HepG2 (cell line): ENCODE data around the gene NPB. TPM values are rescaled to one million over a fixed set of nuclear protein-coding genes. Genes with fewer than 3 reads are reported as not detected.

ENCODE experiments used
- FLYWCH1 ChIP-seq: sonication (generic); formaldehyde crosslinking; IDR thresholded peaks from 2 replicates; pipeline ENCODE4 v1.8.1; 2023; ENCODE audit warnings: mild to moderate bottlenecking, missing genetic modification reagents
- FOSL1 ChIP-seq: sonication (generic); formaldehyde crosslinking; IDR thresholded peaks from 2 replicates; pipeline ENCODE4 v1.9.0; 2021; ENCODE audit warnings: missing genetic modification reagents, borderline replicate concordance
- HMG20A ChIP-seq: IDR thresholded peaks from 2 replicates; pipeline ENCODE4 v1.6.1; 2016; ENCODE audit warnings: borderline replicate concordance
- KDM3A ChIP-seq: IDR thresholded peaks from 2 replicates; pipeline ENCODE4 v1.6.1; 2018; ENCODE audit warnings: low read depth, missing compliant biosample characterization
- MTF2 ChIP-seq: sonication (generic); formaldehyde crosslinking; IDR thresholded peaks from 2 replicates; pipeline ENCODE4 v1.5.0; 2020; ENCODE audit warnings: missing genetic modification reagents, borderline replicate concordance
- NRL ChIP-seq: sonication (generic); formaldehyde crosslinking; IDR thresholded peaks from 2 replicates; pipeline ENCODE4 v1.5.0; 2020; ENCODE audit warnings: missing genetic modification reagents, mild to moderate bottlenecking, moderate library complexity, borderline replicate concordance
- POLR2G ChIP-seq: fragments of 200-400 bp; formaldehyde crosslinking; IDR thresholded peaks from 2 replicates; pipeline ENCODE4 v1.6.1; 2018; ENCODE audit warnings: mild to moderate bottlenecking, low read depth, low read length, moderate library complexity
- ZBTB40 ChIP-seq, 2 experiments: fragments of 450-650 bp in 1 of 2; sonication (generic) in 1 of 2; formaldehyde crosslinking in 1 of 2; IDR thresholded peaks; 2 replicates each; pipeline versions ENCODE4 v1.6.1 to v1.8.0; 2016 to 2022; ENCODE audit warnings: antibody characterized with exemption in 1 of 2, mild to moderate bottlenecking in 1 of 2, missing genetic modification reagents in 1 of 2
- ZC3H4 ChIP-seq: sonication (generic); formaldehyde crosslinking; IDR thresholded peaks from 2 replicates; pipeline ENCODE4 v1.4.0; 2020; ENCODE audit warnings: missing genetic modification reagents, borderline replicate concordance
- ZNF343 ChIP-seq: sonication (generic); formaldehyde crosslinking; IDR thresholded peaks from 2 replicates; pipeline ENCODE4 v1.4.0; 2020; ENCODE audit warnings: mild to moderate bottlenecking, missing genetic modification reagents
- ZNF510 ChIP-seq: sonication (generic); formaldehyde crosslinking; IDR thresholded peaks from 2 replicates; pipeline ENCODE4 v1.4.0; 2020; ENCODE audit warnings: low read depth, mild to moderate bottlenecking, missing genetic modification reagents
- ZNF556 ChIP-seq: sonication (generic); formaldehyde crosslinking; IDR thresholded peaks from 2 replicates; pipeline ENCODE4 v1.4.0; 2020; ENCODE audit warnings: mild to moderate bottlenecking, missing genetic modification reagents, borderline replicate concordance
- ZNF891 ChIP-seq: sonication (generic); formaldehyde crosslinking; IDR thresholded peaks from 2 replicates; pipeline ENCODE4 v1.5.0; 2020; ENCODE audit warnings: mild to moderate bottlenecking, missing genetic modification reagents
- ZSCAN12 ChIP-seq: sonication (generic); formaldehyde crosslinking; IDR thresholded peaks from 2 replicates; pipeline ENCODE4 v1.9.0; 2021; ENCODE audit warnings: mild to moderate bottlenecking, missing genetic modification reagents
- polyA plus RNA-seq, 8 experiments: library from polyadenylated mRNA; depleted of rRNA in 3 of 8; stranded (reverse) in 7 of 8; unstranded in 1 of 8; fragments of >200 nt; fragmentation: Illumina TruSeq in 4 of 8; extraction: Trizol in 4 of 8; gene quantifications; 2 replicates each; pipeline versions ENCODE4 v1.2.1 to v1.2.3, GENCODE V29; 2011 to 2016; ENCODE audit warnings: low read depth in 4 of 8, missing spikeins in 1 of 8, mixed read lengths in 1 of 8; ENCODE audit not compliant: insufficient read depth in 1 of 8
- total RNA-seq, 5 experiments: library from RNA; depleted of rRNA; stranded (reverse); fragments of >200 nt; fragmentation: Illumina TruSeq; extraction: Trizol; gene quantifications; 2 replicates each; pipeline ENCODE4 v1.2.3, GENCODE V29; 2016; ENCODE audit warnings: low read depth in 1 of 5
- TF ChIP-seq, protein P1 (sequence below): sonication (generic); formaldehyde crosslinking; IDR thresholded peaks from 2 replicates; pipeline ENCODE4 v1.8.0; 2022; ENCODE audit warnings: mild to moderate bottlenecking, missing genetic modification reagents, moderate library complexity
- TF ChIP-seq, protein P2 (sequence below): sonication (generic); formaldehyde crosslinking; IDR thresholded peaks from 2 replicates; pipeline ENCODE4 v1.9.0; 2021; ENCODE audit warnings: missing genetic modification reagents, borderline replicate concordance

The NPB gene
- total and polyA plus RNA-seq, 2 of the 13 experiments (the other 11 are each of a cell fraction or from before 2014, with no cell fraction given) = 0.11 to 0.93 TPM

DNA sequence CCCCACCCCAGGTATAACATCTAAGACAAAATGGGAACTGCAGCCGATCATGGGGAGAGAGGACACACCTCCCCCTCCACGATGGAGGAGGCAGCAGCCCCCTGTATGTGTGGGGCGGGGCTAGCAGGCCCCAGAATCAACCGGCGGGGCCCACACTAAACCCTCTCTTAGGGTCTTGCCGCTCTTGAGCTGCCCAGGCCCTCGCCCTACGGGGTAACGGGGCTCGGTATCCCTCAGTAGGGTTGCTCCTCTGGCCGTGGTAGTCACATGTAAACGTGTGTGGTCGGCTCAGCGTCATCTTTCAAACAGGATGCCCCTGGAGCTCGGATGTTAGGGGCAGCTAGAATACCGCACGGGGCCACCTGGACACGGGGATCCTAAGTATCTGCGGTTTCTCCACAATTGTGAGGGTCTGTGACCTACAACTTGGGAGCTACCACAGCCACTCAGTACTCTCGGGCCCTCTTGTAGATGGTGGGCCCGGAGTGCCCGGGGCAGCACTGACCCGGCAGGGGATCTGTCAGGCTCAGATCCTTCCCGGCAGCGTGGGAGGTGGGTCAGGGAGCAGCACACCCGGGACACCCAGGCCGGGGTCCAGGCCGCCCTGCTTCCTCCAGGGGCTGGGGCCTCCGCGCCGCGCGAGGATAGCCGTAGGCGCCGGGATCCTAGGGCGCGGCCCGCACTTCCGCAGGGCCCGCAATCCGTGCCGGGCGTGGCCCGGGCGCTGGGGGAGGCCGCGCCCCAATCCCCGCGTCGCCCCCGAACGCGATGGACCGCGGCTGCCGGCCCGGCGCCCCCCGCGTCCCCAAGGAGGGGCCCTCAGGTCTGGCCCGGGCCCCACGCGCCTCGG lies 31.7 kb upstream of the NPB start (continued):
- no peak for TF ChIP-seq ZBTB40 (IDR thresholded peaks at IDR 0.05)
- TF ChIP-seq ZBTB40 (CRISPR knock-in tag; IDR thresholded peaks at IDR 0.05) = peak; percentile 7; the same call in 1 of the 2 replicates
- TF ChIP-seq ZNF891 (CRISPR knock-in tag) = no peak
- TF ChIP-seq KDM3A (CRISPR knock-in tag) = 0 out of 2 replicates have a peak, but pooled peaks have one; percentile 33
- TF ChIP-seq NRL = no peak
- no peak for TF ChIP-seq ZNF510 (CRISPR knock-in tag)
- no peak for TF ChIP-seq FOSL1 (CRISPR knock-in tag)
- no peak for TF ChIP-seq ZNF556
- TF ChIP-seq HMG20A = no peak
- TF ChIP-seq ZSCAN12 (CRISPR knock-in tag) = no peak
- no peak for TF ChIP-seq ZNF343 (CRISPR knock-in tag)
- TF ChIP-seq ZC3H4 (CRISPR knock-in tag) = peak; percentile 32; the same call in 1 of the 2 replicates
- TF ChIP-seq, protein P1, sequence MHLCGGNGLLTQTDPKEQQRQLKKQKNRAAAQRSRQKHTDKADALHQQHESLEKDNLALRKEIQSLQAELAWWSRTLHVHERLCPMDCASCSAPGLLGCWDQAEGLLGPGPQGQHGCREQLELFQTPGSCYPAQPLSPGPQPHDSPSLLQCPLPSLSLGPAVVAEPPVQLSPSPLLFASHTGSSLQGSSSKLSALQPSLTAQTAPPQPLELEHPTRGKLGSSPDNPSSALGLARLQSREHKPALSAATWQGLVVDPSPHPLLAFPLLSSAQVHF (CRISPR knock-in tag) = no peak
- TF ChIP-seq, protein P2, sequence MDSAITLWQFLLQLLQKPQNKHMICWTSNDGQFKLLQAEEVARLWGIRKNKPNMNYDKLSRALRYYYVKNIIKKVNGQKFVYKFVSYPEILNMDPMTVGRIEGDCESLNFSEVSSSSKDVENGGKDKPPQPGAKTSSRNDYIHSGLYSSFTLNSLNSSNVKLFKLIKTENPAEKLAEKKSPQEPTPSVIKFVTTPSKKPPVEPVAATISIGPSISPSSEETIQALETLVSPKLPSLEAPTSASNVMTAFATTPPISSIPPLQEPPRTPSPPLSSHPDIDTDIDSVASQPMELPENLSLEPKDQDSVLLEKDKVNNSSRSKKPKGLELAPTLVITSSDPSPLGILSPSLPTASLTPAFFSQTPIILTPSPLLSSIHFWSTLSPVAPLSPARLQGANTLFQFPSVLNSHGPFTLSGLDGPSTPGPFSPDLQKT (CRISPR knock-in tag) = no peak
- peak; percentile 65 for TF ChIP-seq POLR2G
- TF ChIP-seq MTF2 (CRISPR knock-in tag) = no peak
- no peak; the same call in 1 of the 2 replicates for TF ChIP-seq FLYWCH1 (CRISPR knock-in tag)
